ENCODE results near the gene FNIP1.
"Not testable (repeated sequence)": the region's sequence is repeated elsewhere in the genome, so short reads cannot be mapped to it uniquely, and the experiment has no call there.

FNIP1 gene

DNA sequence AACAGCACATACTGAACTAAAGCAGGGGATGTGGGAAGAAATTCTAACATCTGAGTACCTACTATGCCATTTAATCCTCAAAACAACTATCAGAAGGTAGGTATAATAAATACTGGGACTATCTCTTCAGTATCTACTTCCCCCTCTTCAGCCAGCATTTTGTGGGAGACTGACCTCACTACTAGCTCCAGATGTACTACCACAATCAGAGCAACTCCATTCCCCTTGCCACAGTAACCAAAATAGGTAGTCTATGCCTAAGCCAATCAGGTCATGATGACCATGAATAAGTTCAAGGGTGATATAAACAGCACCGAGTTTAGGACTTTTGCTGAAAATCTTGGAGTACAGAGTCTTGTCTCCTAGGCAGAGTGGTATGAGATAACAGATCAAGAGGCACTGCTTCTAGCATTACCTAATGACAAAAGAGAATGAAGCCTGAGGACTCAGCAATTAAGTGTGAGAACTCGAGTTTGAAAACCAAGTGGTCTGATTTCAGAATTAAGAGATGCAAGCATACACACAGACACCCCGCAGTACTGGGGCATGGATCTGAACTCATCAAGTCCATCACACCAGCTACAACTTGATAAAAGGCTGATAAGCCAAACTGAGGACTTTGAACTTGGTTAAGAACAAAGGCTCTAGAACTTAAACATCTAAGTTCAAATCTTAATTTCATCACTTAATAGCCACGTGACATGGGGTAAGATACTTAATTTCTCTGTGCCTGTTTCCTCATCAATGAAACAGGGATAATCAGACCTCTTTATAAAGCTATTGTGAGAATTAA, 9.7 kb downstream of the FNIP1 start:
- H3K9me3 ChIP-seq (ENCODE audit: control insufficient read depth, insufficient read depth, low read length), result no peaks in the 10 kb centered on the region
- H3K4me1 ChIP-seq (ENCODE audit: control insufficient read depth, insufficient read depth, low read length), result no peaks in the 10 kb centered on the region
- H3K36me3 ChIP-seq (ENCODE audit: control insufficient read depth, insufficient read depth, low read length), result no peaks in the 10 kb centered on the region
- no peaks in the 10 kb centered on the region for H3K27me3 ChIP-seq (ENCODE audit: control insufficient read depth, insufficient read depth, low read length)
- H3K27ac ChIP-seq (ENCODE audit: low read length), result no peak overlapping the region
- no peak for DNase-seq (ENCODE audit: low read depth, low spot score)
- no peak overlapping the region for H3K4me3 ChIP-seq (ENCODE audit: low read length)
- no CpG with 5 or more reads among the region's 4 CpGs for WGBS (ENCODE audit: insufficient coverage, insufficient read length)

DNA sequence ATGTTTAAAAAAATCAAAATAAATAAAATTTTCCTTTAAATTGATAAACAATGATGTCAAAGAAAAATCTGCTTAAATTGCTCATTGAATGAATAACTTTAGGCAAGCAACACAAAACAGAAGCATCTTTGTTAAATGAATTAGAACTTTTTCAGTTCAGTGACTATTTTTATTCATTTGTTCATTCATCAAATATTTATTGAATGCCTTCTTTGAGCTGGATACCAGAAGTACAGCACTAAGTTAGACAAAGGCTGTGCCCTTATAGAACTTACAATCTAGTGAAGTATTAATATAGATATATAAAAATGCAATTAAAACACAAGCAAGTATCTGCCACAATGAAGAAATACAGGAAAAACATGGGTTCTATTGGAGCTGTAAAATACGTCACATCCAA, 10.8 kb downstream of the FNIP1 start:
- Histone ChIP-seq H3K27ac (ENCODE audit: low read length) (no peak overlapping the region), H3K36me3 (ENCODE audit: control insufficient read depth, insufficient read depth, low read length) (no peaks in the 10 kb centered on the region), H3K4me1 (ENCODE audit: control insufficient read depth, insufficient read depth, low read length) (no peaks in the 10 kb centered on the region), H3K9me3 (ENCODE audit: control insufficient read depth, insufficient read depth, low read length) (no peaks in the 10 kb centered on the region), H3K27me3 (ENCODE audit: control insufficient read depth, insufficient read depth, low read length) (no peaks in the 10 kb centered on the region), H3K4me3 (ENCODE audit: low read length) (no peak overlapping the region)
- WGBS (ENCODE audit: insufficient coverage, insufficient read length), result no CpG with 5 or more reads among the region's 1 CpG
- DNase-seq (ENCODE audit: low read depth, low spot score), result no peak

GRCh38 chr5:131783874-131784273, 12.9 kb downstream of the FNIP1 start:
- Histone ChIP-seq H3K27ac (ENCODE audit: low read length) (no peak overlapping the region), H3K4me1 (ENCODE audit: control insufficient read depth, insufficient read depth, low read length) (no peaks in the 10 kb centered on the region), H3K9me3 (ENCODE audit: control insufficient read depth, insufficient read depth, low read length) (no peaks in the 10 kb centered on the region), H3K4me3 (ENCODE audit: low read length) (no peak overlapping the region), H3K36me3 (ENCODE audit: control insufficient read depth, insufficient read depth, low read length) (no peaks in the 10 kb centered on the region), H3K27me3 (ENCODE audit: control insufficient read depth, insufficient read depth, low read length) (no peaks in the 10 kb centered on the region)
- no peak for DNase-seq (ENCODE audit: low read depth, low spot score)
- WGBS (ENCODE audit: insufficient coverage, insufficient read length), result no CpG with 5 or more reads among the region's 1 CpG

- Histone ChIP-seq H3K9me3 (ENCODE audit: control insufficient read depth, insufficient read depth, low read length) (no peaks in the 10 kb centered on the region), H3K27me3 (ENCODE audit: control insufficient read depth, insufficient read depth, low read length) (no peaks in the 10 kb centered on the region), H3K27ac (ENCODE audit: low read length) (no peak overlapping the region), H3K36me3 (ENCODE audit: control insufficient read depth, insufficient read depth, low read length) (no peaks in the 10 kb centered on the region), H3K4me1 (ENCODE audit: control insufficient read depth, insufficient read depth, low read length) (no peaks in the 10 kb centered on the region), H3K4me3 (ENCODE audit: low read length) (no peak overlapping the region)
- WGBS (ENCODE audit: insufficient coverage, insufficient read length), result no CpG with 5 or more reads among the region's 1 CpG
- DNase-seq (ENCODE audit: low read depth, low spot score), result no peak
Observed at GRCh38 chr5:131783357-131783756, 13.5 kb downstream of the FNIP1 start.

DNA sequence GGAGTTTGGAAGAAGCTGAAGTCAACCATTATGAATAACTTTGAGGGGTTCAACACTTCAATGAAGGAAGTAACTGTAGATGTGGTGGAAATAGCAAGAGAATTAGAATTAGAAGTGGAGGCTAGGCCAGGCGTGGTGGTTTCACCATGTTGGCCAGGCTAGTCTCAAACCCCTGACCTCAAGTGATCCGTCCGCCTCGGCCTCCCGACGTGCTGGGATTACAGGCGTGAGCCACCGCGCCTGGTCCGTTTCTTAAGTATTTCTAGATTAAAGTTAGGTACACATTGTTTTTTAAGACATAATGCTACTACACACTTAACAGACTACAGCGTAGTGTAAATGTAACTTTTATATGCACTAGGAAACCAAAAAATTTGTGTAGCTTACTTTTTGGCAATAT, 14.1 kb downstream of the FNIP1 start:
- H3K4me1 ChIP-seq (ENCODE audit: control insufficient read depth, insufficient read depth, low read length), result no peaks in the 10 kb centered on the region
- H3K36me3 ChIP-seq (ENCODE audit: control insufficient read depth, insufficient read depth, low read length), result no peaks in the 10 kb centered on the region
- H3K27ac ChIP-seq (ENCODE audit: low read length), result no peak overlapping the region
- WGBS (ENCODE audit: insufficient coverage, insufficient read length), result no CpG with 5 or more reads among the region's 11 CpGs
- H3K4me3 ChIP-seq (ENCODE audit: low read length), result no peak overlapping the region
- no peak for DNase-seq (ENCODE audit: low read depth, low spot score)
- no peaks in the 10 kb centered on the region for H3K9me3 ChIP-seq (ENCODE audit: control insufficient read depth, insufficient read depth, low read length)
- no peaks in the 10 kb centered on the region for H3K27me3 ChIP-seq (ENCODE audit: control insufficient read depth, insufficient read depth, low read length)

DNA sequence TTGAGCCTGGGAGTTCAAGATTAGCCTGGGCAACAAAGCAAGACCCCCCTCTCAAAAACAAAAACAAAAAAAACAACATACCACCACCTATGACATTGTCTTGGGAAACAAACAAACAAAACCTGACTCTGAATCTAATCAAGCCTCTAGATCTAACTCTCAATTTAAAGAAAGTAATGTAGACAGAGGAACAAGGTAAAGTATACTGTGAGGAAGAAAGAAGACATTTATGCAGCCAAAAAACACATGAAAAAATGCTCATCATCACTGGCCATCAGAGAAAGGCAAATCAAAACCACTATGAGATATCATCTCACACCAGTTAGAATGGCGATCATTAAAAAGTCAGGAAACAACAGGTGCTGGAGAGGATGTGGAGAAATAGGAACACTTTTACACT, 18.7 kb downstream of the FNIP1 start:
- H3K4me1 ChIP-seq (ENCODE audit: control insufficient read depth, insufficient read depth, low read length); H3K27me3 ChIP-seq (ENCODE audit: control insufficient read depth, insufficient read depth, low read length); H3K4me3 ChIP-seq (ENCODE audit: low read length); H3K27ac ChIP-seq (ENCODE audit: low read length); H3K36me3 ChIP-seq (ENCODE audit: control insufficient read depth, insufficient read depth, low read length); DNase-seq (ENCODE audit: low read depth, low spot score); H3K9me3 ChIP-seq (ENCODE audit: control insufficient read depth, insufficient read depth, low read length): not testable (repeated sequence)
- WGBS (ENCODE audit: insufficient coverage, insufficient read length), result no CpG with 5 or more reads among the region's 1 CpG

DNA sequence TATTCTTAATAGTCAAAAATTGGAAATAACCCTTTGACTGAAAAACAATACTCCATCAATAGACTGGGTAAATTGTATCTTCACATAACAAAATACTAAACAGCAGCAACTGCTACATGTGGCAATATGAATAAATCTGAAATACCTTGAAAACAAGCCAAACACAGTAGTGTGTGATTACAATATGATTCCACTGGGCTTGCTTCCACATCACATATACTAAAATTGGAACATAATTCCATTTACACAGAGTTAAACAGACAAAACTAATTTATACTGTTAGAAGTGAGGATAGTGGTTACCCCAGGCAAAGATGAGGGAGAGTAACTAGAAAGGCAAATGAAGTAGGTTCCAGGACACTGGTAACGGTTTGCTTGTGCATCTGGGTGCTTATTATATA, 20.4 kb downstream of the FNIP1 start:
- no peaks in the 10 kb centered on the region for H3K36me3 ChIP-seq (ENCODE audit: control insufficient read depth, insufficient read depth, low read length)
- H3K4me3 ChIP-seq (ENCODE audit: low read length), result no peak overlapping the region
- H3K9me3 ChIP-seq (ENCODE audit: control insufficient read depth, insufficient read depth, low read length), result no peaks in the 10 kb centered on the region
- no peaks in the 10 kb centered on the region for H3K27me3 ChIP-seq (ENCODE audit: control insufficient read depth, insufficient read depth, low read length)
- no peak for DNase-seq (ENCODE audit: low read depth, low spot score)
- no CpG with 5 or more reads among the region's 1 CpG for WGBS (ENCODE audit: insufficient coverage, insufficient read length)
- no peak overlapping the region for H3K27ac ChIP-seq (ENCODE audit: low read length)
- H3K4me1 ChIP-seq (ENCODE audit: control insufficient read depth, insufficient read depth, low read length), result no peaks in the 10 kb centered on the region

DNA sequence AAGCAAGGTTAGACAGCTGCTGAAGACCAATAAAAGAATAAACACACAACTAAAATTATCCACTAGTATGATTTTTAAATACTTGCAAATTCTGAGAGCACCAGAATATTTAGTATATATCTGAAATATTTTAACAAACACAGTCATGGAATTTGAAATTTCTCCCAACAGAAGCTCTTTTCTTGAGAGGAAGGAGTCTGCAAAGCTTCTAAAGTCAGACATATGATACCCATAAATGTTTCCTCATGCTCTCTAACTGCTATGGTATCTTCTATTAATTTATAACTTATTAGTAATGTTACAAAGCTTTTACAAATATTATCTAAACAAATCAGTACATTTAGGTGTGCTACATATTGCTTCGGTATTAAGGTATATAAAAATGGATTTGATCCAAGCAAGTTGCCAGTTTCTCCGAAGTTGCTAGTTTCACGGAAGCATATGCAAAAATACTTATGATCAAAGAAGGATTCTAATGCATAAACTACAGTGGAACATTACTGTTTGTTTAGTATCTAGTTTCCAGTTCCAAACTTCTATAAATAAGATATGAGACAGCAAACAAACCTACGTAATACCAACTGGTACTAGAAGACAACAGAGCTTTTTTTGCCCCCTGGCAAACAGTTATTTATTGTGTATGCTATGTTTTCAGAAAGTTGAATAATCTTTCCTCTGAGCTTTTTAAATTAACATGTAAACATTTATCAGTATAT, 22.0 kb downstream of the FNIP1 start:
- Histone ChIP-seq H3K27me3 (ENCODE audit: control insufficient read depth, insufficient read depth, low read length) (no peaks in the 10 kb centered on the region), H3K4me3 (ENCODE audit: low read length) (no peak overlapping the region), H3K4me1 (ENCODE audit: control insufficient read depth, insufficient read depth, low read length) (no peaks in the 10 kb centered on the region), H3K9me3 (ENCODE audit: control insufficient read depth, insufficient read depth, low read length) (no peaks in the 10 kb centered on the region), H3K36me3 (ENCODE audit: control insufficient read depth, insufficient read depth, low read length) (no peaks in the 10 kb centered on the region), H3K27ac (ENCODE audit: low read length) (no peak overlapping the region)
- no CpG with 5 or more reads among the region's 4 CpGs for WGBS (ENCODE audit: insufficient coverage, insufficient read length)
- DNase-seq (ENCODE audit: low read depth, low spot score), result no peak

DNA sequence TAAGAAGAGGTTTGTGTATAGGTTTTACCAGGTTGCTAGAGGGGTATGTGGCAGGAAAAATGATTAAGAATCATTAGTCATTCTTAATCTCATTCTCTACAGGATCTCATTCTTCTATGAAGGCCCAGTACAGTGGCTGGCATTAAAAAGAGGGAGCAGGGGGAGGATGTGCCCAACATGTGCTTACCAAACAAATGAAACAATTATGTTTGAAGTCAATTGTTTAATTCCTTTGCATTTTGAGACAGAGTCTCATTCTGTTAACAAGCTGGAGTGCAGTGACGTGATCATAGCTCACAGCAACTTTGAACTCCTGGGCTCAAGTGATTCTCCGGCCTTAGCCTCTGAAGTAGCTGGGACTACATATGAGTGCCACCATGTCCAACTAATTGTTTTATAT, 23.0 kb downstream of the FNIP1 start:
- no CpG with 5 or more reads among the region's 2 CpGs for WGBS (ENCODE audit: insufficient coverage, insufficient read length)
- H3K27me3 ChIP-seq (ENCODE audit: control insufficient read depth, insufficient read depth, low read length), result no peaks in the 10 kb centered on the region
- no peaks in the 10 kb centered on the region for H3K9me3 ChIP-seq (ENCODE audit: control insufficient read depth, insufficient read depth, low read length)
- no peaks in the 10 kb centered on the region for H3K36me3 ChIP-seq (ENCODE audit: control insufficient read depth, insufficient read depth, low read length)
- H3K4me1 ChIP-seq (ENCODE audit: control insufficient read depth, insufficient read depth, low read length), result no peaks in the 10 kb centered on the region
- DNase-seq (ENCODE audit: low read depth, low spot score), result no peak
- H3K27ac ChIP-seq (ENCODE audit: low read length), result no peak overlapping the region
- H3K4me3 ChIP-seq (ENCODE audit: low read length), result no peak overlapping the region

DNA sequence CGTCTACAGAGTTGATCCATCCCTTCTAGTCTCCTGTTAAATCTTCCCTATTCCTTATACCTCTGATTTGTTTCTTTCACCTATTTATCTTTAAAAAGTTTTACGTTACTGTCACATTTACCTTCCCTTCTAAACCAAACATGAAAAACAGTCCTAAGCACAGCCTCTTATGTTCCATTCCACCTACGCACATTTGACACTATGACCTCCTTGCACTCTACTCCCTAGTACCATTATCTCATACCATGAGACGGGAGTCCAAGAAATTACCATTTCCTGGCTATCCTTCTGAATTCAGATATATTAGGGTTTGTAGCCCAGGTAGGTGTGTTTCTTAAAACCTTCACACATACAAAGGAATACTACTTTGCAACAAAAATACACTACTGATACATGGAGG, 25.1 kb downstream of the FNIP1 start:
- no peak overlapping the region for H3K4me3 ChIP-seq (ENCODE audit: low read length)
- no peaks in the 10 kb centered on the region for H3K9me3 ChIP-seq (ENCODE audit: control insufficient read depth, insufficient read depth, low read length)
- H3K27me3 ChIP-seq (ENCODE audit: control insufficient read depth, insufficient read depth, low read length), result no peaks in the 10 kb centered on the region
- H3K4me1 ChIP-seq (ENCODE audit: control insufficient read depth, insufficient read depth, low read length), result no peaks in the 10 kb centered on the region
- H3K36me3 ChIP-seq (ENCODE audit: control insufficient read depth, insufficient read depth, low read length), result no peaks in the 10 kb centered on the region
- WGBS (ENCODE audit: insufficient coverage, insufficient read length), result no CpG with 5 or more reads among the region's 4 CpGs
- no peak for DNase-seq (ENCODE audit: low read depth, low spot score)
- no peak overlapping the region for H3K27ac ChIP-seq (ENCODE audit: low read length)

GRCh38 chr5:131769961-131770360, 26.9 kb downstream of the FNIP1 start:
- H3K27me3 ChIP-seq (ENCODE audit: control insufficient read depth, insufficient read depth, low read length), result no peaks in the 10 kb centered on the region
- no peaks in the 10 kb centered on the region for H3K4me1 ChIP-seq (ENCODE audit: control insufficient read depth, insufficient read depth, low read length)
- no CpG with 5 or more reads among the region's 1 CpG for WGBS (ENCODE audit: insufficient coverage, insufficient read length)
- DNase-seq (ENCODE audit: low read depth, low spot score), result no peak
- H3K9me3 ChIP-seq (ENCODE audit: control insufficient read depth, insufficient read depth, low read length), result no peaks in the 10 kb centered on the region
- H3K27ac ChIP-seq (ENCODE audit: low read length), result no peak overlapping the region
- no peak overlapping the region for H3K4me3 ChIP-seq (ENCODE audit: low read length)
- H3K36me3 ChIP-seq (ENCODE audit: control insufficient read depth, insufficient read depth, low read length), result no peaks in the 10 kb centered on the region
